Suprapubic skin (tissue), 3 donors: ENCODE data around the gene PDP2.
"Not testable (repeated sequence)": the region's sequence is repeated elsewhere in the genome, so short reads cannot be mapped to it uniquely, and the experiment has no call there.

Source experiments
- CTCF ChIP-seq, 2 donors: fragments of 200-600 bp in 1 of 2; fragments of 450-650 bp in 1 of 2; sonication (generic) in 1 of 2; IDR thresholded peaks; one replicate each; pipeline ENCODE4 v1.5.1; 2016 to 2019; ENCODE audit warnings: antibody characterized with exemption in 2 of 2, mild to moderate bottlenecking in 1 of 2, moderate library complexity in 1 of 2
- POLR2A ChIP-seq, 2 donors: fragments of 450-650 bp; IDR thresholded peaks; one replicate each; pipeline ENCODE4 v1.6.1; 2017; ENCODE audit warnings: antibody characterized with exemption in 2 of 2, mild to moderate bottlenecking in 2 of 2, moderate library complexity in 2 of 2

- TF ChIP-seq POLR2A, CTCF (IDR thresholded peaks at IDR 0.05): not testable (repeated sequence)
Observed at GRCh38 chr16:66934839-66935313, 54.6 kb downstream of the PDP2 start.
